Stomach (tissue), 4 donors: ENCODE data around the gene APELA.

Source experiments
- POLR2AphosphoS5 ChIP-seq, 3 donors: sonication (generic); formaldehyde crosslinking; IDR thresholded peaks; one replicate each; pipeline ENCODE4 v1.6.1; 2016; ENCODE audit warnings: antibody characterized with exemption in 3 of 3
- TF ChIP-seq, protein P1 (sequence below), 7 experiments: fragments of 450-650 bp in 4 of 7; fragments of 200-600 bp in 3 of 7; sonication (generic) in 3 of 7; IDR thresholded peaks; one replicate each; pipeline ENCODE4 v1.5.1; 2016 to 2019; ENCODE audit warnings: antibody characterized with exemption in 7 of 7, control low read depth in 2 of 7, mild to moderate bottlenecking in 1 of 7

DNA sequence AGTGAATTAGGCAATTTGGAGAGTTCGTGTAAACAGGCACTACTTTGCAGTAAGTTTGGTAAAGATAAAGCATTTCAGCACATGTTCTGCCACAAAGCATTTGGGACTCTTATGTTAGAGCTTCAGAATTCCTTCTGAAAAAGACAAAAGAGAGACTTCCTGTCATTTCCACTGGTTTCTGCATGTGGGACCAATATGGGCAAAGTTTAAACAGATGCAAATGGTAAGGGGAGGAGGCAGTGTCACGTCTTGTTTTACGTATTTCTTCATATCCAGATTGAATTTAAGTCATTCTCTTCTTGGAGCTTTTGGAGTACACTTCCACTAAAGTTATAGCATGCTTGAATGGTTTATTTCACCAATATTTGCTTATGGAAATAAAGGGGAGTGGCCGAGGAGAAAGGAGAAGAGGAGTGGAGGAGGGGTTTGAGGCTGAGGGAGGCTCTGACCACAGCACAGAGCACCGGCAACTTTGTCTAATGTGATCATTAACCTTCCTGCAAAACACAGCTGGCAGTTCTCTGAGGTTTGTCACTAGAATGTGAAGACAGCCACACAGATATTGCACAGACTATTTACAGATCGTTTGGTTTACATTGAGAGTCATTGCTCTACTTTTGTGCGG lies at the start of gene APELA:
- TF ChIP-seq, protein P1, sequence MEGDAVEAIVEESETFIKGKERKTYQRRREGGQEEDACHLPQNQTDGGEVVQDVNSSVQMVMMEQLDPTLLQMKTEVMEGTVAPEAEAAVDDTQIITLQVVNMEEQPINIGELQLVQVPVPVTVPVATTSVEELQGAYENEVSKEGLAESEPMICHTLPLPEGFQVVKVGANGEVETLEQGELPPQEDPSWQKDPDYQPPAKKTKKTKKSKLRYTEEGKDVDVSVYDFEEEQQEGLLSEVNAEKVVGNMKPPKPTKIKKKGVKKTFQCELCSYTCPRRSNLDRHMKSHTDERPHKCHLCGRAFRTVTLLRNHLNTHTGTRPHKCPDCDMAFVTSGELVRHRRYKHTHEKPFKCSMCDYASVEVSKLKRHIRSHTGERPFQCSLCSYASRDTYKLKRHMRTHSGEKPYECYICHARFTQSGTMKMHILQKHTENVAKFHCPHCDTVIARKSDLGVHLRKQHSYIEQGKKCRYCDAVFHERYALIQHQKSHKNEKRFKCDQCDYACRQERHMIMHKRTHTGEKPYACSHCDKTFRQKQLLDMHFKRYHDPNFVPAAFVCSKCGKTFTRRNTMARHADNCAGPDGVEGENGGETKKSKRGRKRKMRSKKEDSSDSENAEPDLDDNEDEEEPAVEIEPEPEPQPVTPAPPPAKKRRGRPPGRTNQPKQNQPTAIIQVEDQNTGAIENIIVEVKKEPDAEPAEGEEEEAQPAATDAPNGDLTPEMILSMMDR (IDR thresholded peaks at IDR 0.05): no peak
- no peak for TF ChIP-seq POLR2AphosphoS5 (IDR thresholded peaks at IDR 0.05)
